Neural crest cell (in vitro differentiated cells): ENCODE measurements around the gene MPLKIP. TPM values are rescaled to one million over a fixed set of nuclear protein-coding genes. Genes with fewer than 3 reads are reported as not detected.
"Not testable (repeated sequence)": the region's sequence is repeated elsewhere in the genome, so short reads cannot be mapped to it uniquely, and the experiment has no call there.

Experiments
- DNase-seq: peaks from one replicate; pipeline ENCODE4 v3.0.0; 2021; ENCODE audit warnings: low read depth, mixed read lengths, low spot score
- H3K27ac Mint-ChIP-seq: one replicate; pipeline ENCODE4 v1.8.0; 2021; ENCODE audit warnings: mild to moderate bottlenecking, mixed read lengths; ENCODE audit not compliant: unreplicated experiment
- H3K27me3 Mint-ChIP-seq: 2 replicates; pipeline ENCODE4 v1.8.0; 2021; ENCODE audit warnings: low read depth, mild to moderate bottlenecking, mixed read lengths
- H3K36me3 Mint-ChIP-seq: 2 replicates; pipeline ENCODE4 v1.8.0; 2021; ENCODE audit warnings: low read depth, mild to moderate bottlenecking, mixed read lengths
- H3K4me1 Mint-ChIP-seq: 2 replicates; pipeline ENCODE4 v1.8.0; 2021; ENCODE audit warnings: mixed read lengths
- H3K4me3 Mint-ChIP-seq: one replicate; pipeline ENCODE4 v1.8.0; 2021; ENCODE audit warnings: mild to moderate bottlenecking, mixed read lengths
- H3K9me3 Mint-ChIP-seq: 2 replicates; pipeline ENCODE4 v1.8.0; 2021; ENCODE audit warnings: mixed read lengths
- total RNA-seq: library from RNA; stranded (reverse); gene quantifications from 2 replicates; pipeline ENCODE4 v1.2.1, GENCODE V29; 2021
- TF ChIP-seq, protein P1 (sequence below): fragments of 200-600 bp; sonication (generic); conservative IDR thresholded peaks from 2 replicates; pipeline ENCODE4 v1.5.0; 2021; ENCODE audit warnings: antibody characterized with exemption, mild to moderate bottlenecking

Gene MPLKIP
- total RNA-seq, 1 donor from 2014 or later: 44.0 TPM

GRCh38 chr7:40167291-40167690 is 32.9 kb upstream of the MPLKIP start:
- no peak for DNase-seq
- Mint-ChIP-seq H3K4me3 (no peak overlapping the region), H3K36me3 (no peaks in the 10 kb centered on the region), H3K27me3 (no peaks in the 10 kb centered on the region), H3K9me3 (no peaks in the 10 kb centered on the region), H3K27ac (no peak overlapping the region), H3K4me1 (no peaks in the 10 kb centered on the region)
- TF ChIP-seq, protein P1, sequence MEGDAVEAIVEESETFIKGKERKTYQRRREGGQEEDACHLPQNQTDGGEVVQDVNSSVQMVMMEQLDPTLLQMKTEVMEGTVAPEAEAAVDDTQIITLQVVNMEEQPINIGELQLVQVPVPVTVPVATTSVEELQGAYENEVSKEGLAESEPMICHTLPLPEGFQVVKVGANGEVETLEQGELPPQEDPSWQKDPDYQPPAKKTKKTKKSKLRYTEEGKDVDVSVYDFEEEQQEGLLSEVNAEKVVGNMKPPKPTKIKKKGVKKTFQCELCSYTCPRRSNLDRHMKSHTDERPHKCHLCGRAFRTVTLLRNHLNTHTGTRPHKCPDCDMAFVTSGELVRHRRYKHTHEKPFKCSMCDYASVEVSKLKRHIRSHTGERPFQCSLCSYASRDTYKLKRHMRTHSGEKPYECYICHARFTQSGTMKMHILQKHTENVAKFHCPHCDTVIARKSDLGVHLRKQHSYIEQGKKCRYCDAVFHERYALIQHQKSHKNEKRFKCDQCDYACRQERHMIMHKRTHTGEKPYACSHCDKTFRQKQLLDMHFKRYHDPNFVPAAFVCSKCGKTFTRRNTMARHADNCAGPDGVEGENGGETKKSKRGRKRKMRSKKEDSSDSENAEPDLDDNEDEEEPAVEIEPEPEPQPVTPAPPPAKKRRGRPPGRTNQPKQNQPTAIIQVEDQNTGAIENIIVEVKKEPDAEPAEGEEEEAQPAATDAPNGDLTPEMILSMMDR: no peak

DNA sequence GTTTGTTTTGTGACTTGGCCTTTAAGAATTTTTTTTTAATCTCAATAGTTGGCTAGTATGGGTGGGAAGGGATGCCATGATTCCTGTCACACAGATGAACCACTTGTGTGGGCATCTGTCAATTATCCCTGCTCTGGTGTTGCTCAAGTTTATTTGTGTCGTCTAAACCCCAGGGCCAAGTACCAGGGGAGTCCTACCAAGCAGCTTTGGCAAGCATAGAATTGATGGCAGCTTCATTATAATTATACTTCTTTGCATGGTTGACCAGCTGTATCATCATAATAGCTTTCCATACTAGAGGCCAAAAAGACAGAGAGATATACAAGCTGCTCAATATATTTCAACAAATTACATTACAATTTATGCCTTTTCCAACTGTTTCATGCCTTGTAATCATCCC is 30.8 kb upstream of the MPLKIP start:
- H3K27ac Mint-ChIP-seq: no peak overlapping the region
- H3K9me3 Mint-ChIP-seq: no peaks in the 10 kb centered on the region
- no peak overlapping the region for H3K4me3 Mint-ChIP-seq
- TF ChIP-seq, protein P1: no peak
- H3K27me3 Mint-ChIP-seq: no peaks in the 10 kb centered on the region
- no peak for DNase-seq
- H3K4me1 Mint-ChIP-seq: no peaks in the 10 kb centered on the region
- H3K36me3 Mint-ChIP-seq: no peaks in the 10 kb centered on the region

GRCh38 chr7:40162516-40162915 is 28.1 kb upstream of the MPLKIP start:
- TF ChIP-seq, protein P1: no peak
- H3K27me3 Mint-ChIP-seq: no peaks in the 10 kb centered on the region
- no peak overlapping the region for H3K4me3 Mint-ChIP-seq
- no peaks in the 10 kb centered on the region for H3K36me3 Mint-ChIP-seq
- no peaks in the 10 kb centered on the region for H3K9me3 Mint-ChIP-seq
- DNase-seq: no peak
- no peaks in the 10 kb centered on the region for H3K4me1 Mint-ChIP-seq
- no peak overlapping the region for H3K27ac Mint-ChIP-seq

DNA sequence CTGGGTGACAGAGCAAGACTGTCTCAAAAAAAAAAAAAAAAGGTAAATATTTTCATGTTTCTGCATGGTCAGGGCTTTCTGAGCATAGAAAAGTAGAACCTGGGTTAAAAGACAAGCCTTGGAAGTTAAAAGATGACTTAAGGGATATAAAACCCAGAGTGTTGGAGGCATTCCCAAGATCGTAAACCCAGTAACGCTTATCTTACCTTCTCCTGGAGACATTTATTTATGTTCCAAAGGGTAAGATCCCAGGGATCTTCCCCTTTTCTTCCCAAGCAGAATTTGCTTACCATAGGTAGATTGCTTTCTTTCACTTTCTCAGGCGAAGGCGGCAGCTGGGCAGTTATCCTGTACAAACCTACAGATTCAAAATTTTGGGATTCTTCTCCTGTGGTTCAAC is 22.6 kb upstream of the MPLKIP start:
- no peak for DNase-seq
- Mint-ChIP-seq H3K27me3 (no peaks in the 10 kb centered on the region), H3K27ac (no peak overlapping the region), H3K9me3 (no peaks in the 10 kb centered on the region), H3K4me3 (no peak overlapping the region), H3K36me3 (no peaks in the 10 kb centered on the region), H3K4me1 (no peaks in the 10 kb centered on the region)
- TF ChIP-seq, protein P1: no peak

GRCh38 chr7:40151504-40151903 is 17.1 kb upstream of the MPLKIP start:
- TF ChIP-seq, protein P1: no peak
- Mint-ChIP-seq H3K4me3 (no peak overlapping the region), H3K27me3 (no peaks in the 10 kb centered on the region), H3K4me1 (peaks cover 13% of the 10 kb centered on the region), H3K36me3 (no peaks in the 10 kb centered on the region), H3K9me3 (peaks cover 5% of the 10 kb centered on the region), H3K27ac (peak overlapping the region; percentile 71)
- DNase-seq: no peak

DNA sequence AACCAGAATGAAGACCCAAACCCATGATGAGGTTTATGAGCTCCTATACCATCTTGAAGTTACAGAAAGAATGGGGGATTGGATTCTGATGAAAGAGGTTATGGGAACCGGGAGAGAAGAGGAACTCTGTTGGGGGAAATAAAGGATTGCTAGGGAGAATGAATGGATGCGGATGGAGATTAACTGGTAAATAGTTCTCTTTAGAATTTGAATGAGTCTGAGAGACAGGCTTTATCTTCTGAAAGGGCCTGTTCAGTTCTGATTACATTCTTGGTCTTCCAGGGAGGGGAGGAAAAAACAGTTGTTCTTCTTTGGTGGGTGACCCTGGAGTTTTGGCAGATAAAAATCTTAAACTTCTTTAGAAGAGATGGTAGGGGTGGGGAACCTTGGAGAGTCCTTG is 14.2 kb upstream of the MPLKIP start:
- H3K4me1 Mint-ChIP-seq: peaks cover 13% of the 10 kb centered on the region
- H3K27ac Mint-ChIP-seq: peak overlapping the region; percentile 23
- peaks cover 5% of the 10 kb centered on the region for H3K9me3 Mint-ChIP-seq
- no peak overlapping the region for H3K4me3 Mint-ChIP-seq
- no peak for DNase-seq
- no peaks in the 10 kb centered on the region for H3K36me3 Mint-ChIP-seq
- TF ChIP-seq, protein P1: no peak
- H3K27me3 Mint-ChIP-seq: no peaks in the 10 kb centered on the region

DNA sequence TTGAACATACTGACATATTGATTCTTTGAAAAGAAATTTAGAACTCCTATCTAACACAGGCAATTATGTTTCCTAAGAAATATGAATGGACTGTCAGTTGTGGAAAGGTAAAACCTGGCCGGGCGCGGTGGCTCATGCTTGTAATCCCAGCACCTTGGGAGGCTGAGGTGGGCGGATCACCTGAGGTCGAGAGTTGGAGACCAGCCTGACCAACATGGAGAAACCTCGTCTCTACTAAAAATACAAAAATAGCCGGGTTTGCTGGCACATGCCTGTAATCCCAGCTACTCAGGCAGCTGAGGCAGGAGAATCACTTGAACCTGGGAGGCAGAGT is 13.8 kb upstream of the MPLKIP start:
- not testable (repeated sequence) for DNase-seq, H3K36me3 Mint-ChIP-seq, H3K4me3 Mint-ChIP-seq, H3K9me3 Mint-ChIP-seq, H3K27me3 Mint-ChIP-seq
- Mint-ChIP-seq H3K27ac (peak overlapping the region; percentile 44), H3K4me1 (peaks cover 13% of the 10 kb centered on the region)
